Uterus (tissue), 4 donors: ENCODE measurements around the gene PI4K2A. TPM values are rescaled to one million over a fixed set of nuclear protein-coding genes. Genes with fewer than 3 reads are reported as not detected.

ENCODE experiments used
- DNase-seq, 2 donors: peaks; one replicate each; pipeline ENCODE4 v3.0.0-alpha.2; 2019 to 2020
- H3K27ac ChIP-seq, 2 donors: fragments of 200-600 bp; sonication (generic); 1 replicate in 1 of 2; 2 replicates in 1 of 2; pipeline ENCODE4 v1.5.1; 2016 to 2018
- H3K27me3 ChIP-seq, 2 donors: fragments of 200-600 bp; sonication (generic); one replicate each; pipeline ENCODE4 v1.5.1; 2018 to 2019; ENCODE audit warnings: control low read depth in 1 of 2
- H3K36me3 ChIP-seq, 2 donors: fragments of 200-600 bp; sonication (generic); one replicate each; pipeline ENCODE4 v1.5.1; 2019; ENCODE audit warnings: control low read depth in 1 of 2
- H3K4me1 ChIP-seq, 2 donors: fragments of 200-600 bp; sonication (generic); one replicate each; pipeline ENCODE4 v1.5.1; 2018 to 2019; ENCODE audit warnings: control low read depth in 1 of 2
- H3K4me3 ChIP-seq, 2 donors: fragments of 200-600 bp; sonication (generic); 1 replicate in 1 of 2; 2 replicates in 1 of 2; pipeline ENCODE4 v1.5.1; 2018 to 2019; ENCODE audit warnings: mild to moderate bottlenecking in 1 of 2
- H3K9me3 ChIP-seq, 2 donors: fragments of 200-600 bp; sonication (generic); one replicate each; pipeline ENCODE4 v1.5.1; 2019; ENCODE audit warnings: control low read depth in 1 of 2
- CTCF ChIP-seq, 4 experiments: fragments of 200-600 bp in 2 of 4; fragments of 450-650 bp in 2 of 4; sonication (generic) in 2 of 4; IDR thresholded peaks; one replicate each; pipeline ENCODE4 v1.5.1; 2016 to 2019; ENCODE audit warnings: antibody characterized with exemption in 4 of 4, mild to moderate bottlenecking in 2 of 4, moderate library complexity in 1 of 4
- POLR2A ChIP-seq, 2 donors: fragments of 450-650 bp; IDR thresholded peaks; one replicate each; pipeline ENCODE4 v1.6.1; 2016; ENCODE audit warnings: antibody characterized with exemption in 2 of 2, mild to moderate bottlenecking in 1 of 2, moderate library complexity in 1 of 2
- intact Hi-C: fragments of 100-400 bp; cut with DNase I; formaldehyde crosslinking; loops from one replicate; pipeline ENCODE4 v1.15.1; 2023; ENCODE audit warnings: low total_unique reads
- total RNA-seq, 4 donors: library from RNA; depleted of rRNA in 3 of 4; stranded (reverse); fragments of >200 nt in 3 of 4; gene quantifications; one replicate each; pipeline versions ENCODE4 v1.1.0 to v1.2.4, GENCODE V29; 2014 to 2023
- donor health status: DM: yes; HTN: yes; CAD: no.

PI4K2A gene
- total RNA-seq = 10 to 100 TPM in 3 of 4 donors, 1 to 10 TPM in 1; 5.6 to 14.7 (median 11.9) TPM

- Histone ChIP-seq H3K9me3 (no peaks in the 10 kb centered on the region), H3K4me1 (peaks cover 0 to 11% of the 10 kb centered on the region in 2 donors), H3K36me3 (no peaks in the 10 kb centered on the region), H3K27me3 (no peaks in the 10 kb centered on the region), H3K27ac (peak within 1 kb of the TSS; percentile 77 to 80), H3K4me3 (peak within 1 kb of the TSS; percentile 60 to 90)
- intact Hi-C loops = no loop called here
- TF ChIP-seq CTCF (IDR thresholded peaks at IDR 0.05) (peak in 1 of 4 experiments; percentile 3), POLR2A (IDR thresholded peaks at IDR 0.05) (peak; percentile 88 to 91)
- peak; percentile 97 to 99 for DNase-seq
Measured at GRCh38 chr10:97640174-97640867, at the start of gene PI4K2A. TSS of gene PI4K2A (plus strand) at chr10:97640671. CDS start at chr10:97640743, 72 bp downstream.

GRCh38 chr10:97590748-97591495, 49.5 kb upstream of the PI4K2A start:
- Histone ChIP-seq H3K27ac (no peak overlapping the region), H3K4me3 (no peak overlapping the region), H3K36me3 (no peaks in the 10 kb centered on the region), H3K9me3 (no peaks in the 10 kb centered on the region), H3K27me3 (no peaks in the 10 kb centered on the region), H3K4me1 (peaks cover 0 to 4% of the 10 kb centered on the region in 2 donors)
- DNase-seq = no peak
- intact Hi-C loops = no loop called here
- no peak for TF ChIP-seq POLR2A (IDR thresholded peaks at IDR 0.05)
- TF ChIP-seq CTCF (IDR thresholded peaks at IDR 0.05) = no peak

GRCh38 chr10:97593421-97593820, 47.0 kb upstream of the PI4K2A start:
- no peaks in the 10 kb centered on the region for H3K27me3 ChIP-seq
- H3K27ac ChIP-seq = peak overlapping the region in 1 of 2 donors; percentile 45
- peak in 1 of 2 donors; percentile 36 for DNase-seq
- TF ChIP-seq CTCF (IDR thresholded peaks at IDR 0.05) (no peak), POLR2A (IDR thresholded peaks at IDR 0.05) (no peak)
- no peaks in the 10 kb centered on the region for H3K9me3 ChIP-seq
- H3K4me3 ChIP-seq = no peak overlapping the region
- peaks cover 0 to 16% of the 10 kb centered on the region in 2 donors for H3K4me1 ChIP-seq
- no peaks in the 10 kb centered on the region for H3K36me3 ChIP-seq
- intact Hi-C loops = no loop called here

GRCh38 chr10:97596101-97597082, 44.1 kb upstream of the PI4K2A start:
- no peaks in the 10 kb centered on the region for H3K27me3 ChIP-seq
- peak overlapping the region; percentile 81 to 89 for H3K27ac ChIP-seq
- H3K4me3 ChIP-seq = no peak overlapping the region
- H3K36me3 ChIP-seq = no peaks in the 10 kb centered on the region
- intact Hi-C loops = no loop called here
- TF ChIP-seq POLR2A (IDR thresholded peaks at IDR 0.05) (peak in 1 of 2 donors; percentile 8), CTCF (IDR thresholded peaks at IDR 0.05) (no peak)
- DNase-seq = peak; percentile 60 to 82
- peaks cover 0 to 16% of the 10 kb centered on the region in 2 donors for H3K4me1 ChIP-seq
- no peaks in the 10 kb centered on the region for H3K9me3 ChIP-seq
